ENCODE measurements around the gene TSPAN3. TPM values are rescaled to one million over a fixed set of nuclear protein-coding genes. Genes with fewer than 3 reads are reported as not detected.

TSPAN3 gene
- total and polyA plus RNA-seq, 7 donors, result 146 to 330 (median 210) TPM

- peaks cover 75% of the 10 kb centered on the region for H3K4me1 ChIP-seq
- no peak for TF ChIP-seq CTCF (IDR thresholded peaks at IDR 0.05)
- intact Hi-C loops (cut with DNase I), result no loop called here
- DNase-seq (no peak), ATAC-seq (no peak)
- WGBS, 3 donors, result 78 to 85% (median 84%) methylated on average over 4 of the region's 4 CpGs
- H3K9me3 ChIP-seq, result no peaks in the 10 kb centered on the region
- peaks cover 0 to 14% of the 10 kb centered on the region in 2 donors for H3K36me3 ChIP-seq (ENCODE audit: insufficient read depth in 1 of 2, low read depth in 1 of 2)
- no peak overlapping the region for H3K4me3 ChIP-seq
- H3K27me3 ChIP-seq (ENCODE audit: insufficient read depth in 3 of 3, low read length in 2 of 3), result no peaks in the 10 kb centered on the region
- peak overlapping the region; percentile 10 for H3K27ac ChIP-seq
These were observed 13.2 kb downstream of the TSPAN3 start for GRCh38 chr15:77057685-77058084.

GRCh38 chr15:77057072-77057471, 13.8 kb downstream of the TSPAN3 start:
- Histone ChIP-seq H3K4me3 (no peak overlapping the region), H3K27ac (no peak overlapping the region)
- intact Hi-C loops (cut with DNase I), result no loop called here

GRCh38 chr15:77053709-77054108, 17.2 kb downstream of the TSPAN3 start:
- peaks cover 39% of the 10 kb centered on the region for H3K4me1 ChIP-seq
- TF ChIP-seq CTCF (IDR thresholded peaks at IDR 0.05), result no peak
- 91 to 97% (median 94%) methylated on average over 2 of the region's 2 CpGs for WGBS, 3 donors
- no peak overlapping the region for H3K4me3 ChIP-seq
- no peaks in the 10 kb centered on the region for H3K27me3 ChIP-seq (ENCODE audit: insufficient read depth in 3 of 3, low read length in 2 of 3)
- H3K36me3 ChIP-seq (ENCODE audit: insufficient read depth in 1 of 2, low read depth in 1 of 2), result peaks cover 0 to 53% of the 10 kb centered on the region in 2 donors
- no peak overlapping the region for H3K27ac ChIP-seq
- ATAC-seq (no peak), DNase-seq (no peak)
- no peaks in the 10 kb centered on the region for H3K9me3 ChIP-seq
- intact Hi-C loops (cut with DNase I), result no loop called here

More at GRCh38 chr15:77057072-77057471, 13.8 kb downstream of the TSPAN3 start:
- ATAC-seq (no peak), DNase-seq (no peak)
- no peak for TF ChIP-seq CTCF (IDR thresholded peaks at IDR 0.05)
- Histone ChIP-seq H3K9me3 (no peaks in the 10 kb centered on the region), H3K36me3 (ENCODE audit: insufficient read depth in 1 of 2, low read depth in 1 of 2) (peaks cover 0 to 21% of the 10 kb centered on the region in 2 donors), H3K27me3 (ENCODE audit: insufficient read depth in 3 of 3, low read length in 2 of 3) (no peaks in the 10 kb centered on the region), H3K4me1 (peaks cover 71% of the 10 kb centered on the region)
- 84 to 95% (median 89%) methylated on average over 1 of the region's 1 CpG for WGBS, 3 donors

GRCh38 chr15:77052556-77052955, 18.4 kb downstream of the TSPAN3 start:
- ATAC-seq (no peak), DNase-seq (no peak)
- Histone ChIP-seq H3K27me3 (ENCODE audit: insufficient read depth in 3 of 3, low read length in 2 of 3) (no peaks in the 10 kb centered on the region), H3K9me3 (no peaks in the 10 kb centered on the region), H3K4me3 (no peak overlapping the region), H3K36me3 (ENCODE audit: insufficient read depth in 1 of 2, low read depth in 1 of 2) (peaks cover 0 to 65% of the 10 kb centered on the region in 2 donors), H3K27ac (no peak overlapping the region), H3K4me1 (peaks cover 28% of the 10 kb centered on the region)
- no peak for TF ChIP-seq CTCF (IDR thresholded peaks at IDR 0.05)
- intact Hi-C loops (cut with DNase I), result no loop called here
- 28 to 58% (median 40%) methylated on average over 2 of the region's 2 CpGs for WGBS, 3 donors

Data from psoas muscle (tissue), 8 donors.